Calu3 (cell line): ENCODE measurements around the gene TRIML2. TPM values are rescaled to one million over a fixed set of nuclear protein-coding genes. Genes with fewer than 3 reads are reported as not detected.
A peak's percentile ranks its signal among the peaks of the same experiment; 100 is the strongest.

Experiments used
- BruUV-seq: library from RNA; stranded (reverse); fragments of 400-500 nt; replicated peaks from 2 replicates; lab custom pipeline; 2021; lab: Mats Ljungman, UMichigan
- CTCF ChIA-PET: fragments of 300-600 bp; sonication (Branson Sonifier 250); formaldehyde crosslinking; loops from one replicate; lab custom pipeline; 2022; ENCODE audit warnings: antibody characterized with exemption; lab: Charles Lee
- DNase-seq: peaks from one replicate; pipeline ENCODE4 v3.0.0; 2022
- H3K27ac Mint-ChIP-seq: one replicate; pipeline ENCODE4 v1.8.0; 2022; ENCODE audit warnings: mixed read lengths; ENCODE audit not compliant: unreplicated experiment
- H3K27me3 Mint-ChIP-seq: one replicate; pipeline ENCODE4 v1.8.0; 2022; ENCODE audit warnings: mixed read lengths; ENCODE audit not compliant: unreplicated experiment
- H3K36me3 Mint-ChIP-seq: one replicate; pipeline ENCODE4 v1.8.0; 2022; ENCODE audit warnings: mild to moderate bottlenecking, moderate library complexity, mixed read lengths; ENCODE audit not compliant: insufficient read depth, unreplicated experiment
- H3K4me1 Mint-ChIP-seq: one replicate; pipeline ENCODE4 v1.8.0; 2022; ENCODE audit warnings: mild to moderate bottlenecking, low read depth, mixed read lengths; ENCODE audit not compliant: unreplicated experiment
- H3K4me3 Mint-ChIP-seq: one replicate; pipeline ENCODE4 v1.8.0; 2022; ENCODE audit warnings: mild to moderate bottlenecking, low read depth, moderate library complexity, mixed read lengths; ENCODE audit not compliant: unreplicated experiment
- H3K9me3 Mint-ChIP-seq: one replicate; pipeline ENCODE4 v1.8.0; 2022; ENCODE audit warnings: low read depth, mixed read lengths; ENCODE audit not compliant: unreplicated experiment
- CTCF ChIP-seq: fragments of 200-600 bp; IDR thresholded peaks from one replicate; pipeline ENCODE4 v1.8.0; 2022; ENCODE audit warnings: antibody characterized with exemption; ENCODE audit not compliant: unreplicated experiment
- intact Hi-C: fragments of 100-400 bp; cut with micrococcal nuclease; formaldehyde crosslinking; loops from one replicate; pipeline ENCODE4 v1.10.0; 2022; ENCODE audit not compliant: unreplicated experiment
- total RNA-seq: library from RNA; stranded (reverse); gene quantifications from 2 replicates; pipeline ENCODE4 v1.2.3, GENCODE V29; 2022

Gene TRIML2
- total RNA-seq, 1 experiment from 2014 or later = not detected

GRCh38 chr4:188130355-188130754 is 21.0 kb upstream of the TRIML2 start:
- intact Hi-C loops = no loop called here
- CTCF ChIA-PET = no interaction called here
- no TSS peak for BruUV-seq

GRCh38 chr4:188127214-188127874 is 17.9 kb upstream of the TRIML2 start:
- Mint-ChIP-seq H3K4me3 (peak overlapping the region; percentile 25), H3K4me1 (peaks cover 10% of the 10 kb centered on the region), H3K27ac (peak overlapping the region; percentile 67), H3K9me3 (no peaks in the 10 kb centered on the region), H3K36me3 (peaks cover 5% of the 10 kb centered on the region), H3K27me3 (no peaks in the 10 kb centered on the region)
- no TSS peak for BruUV-seq
- TF ChIP-seq CTCF = no peak
- CTCF ChIA-PET = no interaction called here
- intact Hi-C loops = no loop called here
- peak; percentile 41 for DNase-seq

More at GRCh38 chr4:188130355-188130754, 21.0 kb upstream of the TRIML2 start:
- H3K27me3 Mint-ChIP-seq = no peaks in the 10 kb centered on the region
- H3K36me3 Mint-ChIP-seq = peaks cover 5% of the 10 kb centered on the region
- peaks cover 10% of the 10 kb centered on the region for H3K4me1 Mint-ChIP-seq
- no peak overlapping the region for H3K27ac Mint-ChIP-seq
- H3K4me3 Mint-ChIP-seq = no peak overlapping the region
- TF ChIP-seq CTCF = no peak
- H3K9me3 Mint-ChIP-seq = no peaks in the 10 kb centered on the region
- no peak for DNase-seq

GRCh38 chr4:188121530-188121929 is 12.1 kb upstream of the TRIML2 start:
- CTCF ChIA-PET = no interaction called here
- Mint-ChIP-seq H3K9me3 (no peaks in the 10 kb centered on the region), H3K36me3 (no peaks in the 10 kb centered on the region), H3K4me1 (peaks cover 7% of the 10 kb centered on the region), H3K4me3 (no peak overlapping the region), H3K27me3 (no peaks in the 10 kb centered on the region), H3K27ac (no peak overlapping the region)
- intact Hi-C loops = loop anchor here (2.0 kb wide), 1 partner anchor 57 kb away; no protein-coding TSS in a partner anchor
- no TSS peak for BruUV-seq
- TF ChIP-seq CTCF = no peak
- DNase-seq = no peak

GRCh38 chr4:188117631-188118324 is 8.4 kb upstream of the TRIML2 start:
- CTCF ChIA-PET = no interaction called here
- no peak for DNase-seq
- no peaks in the 10 kb centered on the region for H3K9me3 Mint-ChIP-seq
- no peaks in the 10 kb centered on the region for H3K27me3 Mint-ChIP-seq
- no peak overlapping the region for H3K4me3 Mint-ChIP-seq
- intact Hi-C loops = no loop called here
- BruUV-seq = no TSS peak
- no peak overlapping the region for H3K27ac Mint-ChIP-seq
- H3K36me3 Mint-ChIP-seq = no peaks in the 10 kb centered on the region
- H3K4me1 Mint-ChIP-seq = peaks cover 7% of the 10 kb centered on the region
- TF ChIP-seq CTCF = no peak
